Erythroblast (primary cell): ENCODE measurements around the gene IFITM2.
A peak's percentile ranks its signal among the peaks of the same experiment; 100 is the strongest.

Experiments used
- DNase-seq, 2 experiments: peaks; one replicate each; lab custom pipeline; 2025; lab: John Stamatoyannopoulos, UW
- GATA1 ChIP-seq: IDR thresholded peaks from 2 replicates; pipeline ENCODE4 v1.6.1; 2011; ENCODE audit warnings: low read depth, mild to moderate bottlenecking, control low read depth, low read length, moderate library complexity
- POLR2A ChIP-seq: IDR thresholded peaks from 2 replicates; pipeline ENCODE4 v1.6.1; 2011; ENCODE audit warnings: mild to moderate bottlenecking, low read length

Gene IFITM2

GRCh38 chr11:278001-278951 is 29.3 kb upstream of the IFITM2 start, which contains the start of gene NLRP6:
TSS of gene NLRP6 (plus strand) at chr11:278407. CDS start at chr11:278570, 163 bp downstream.
- TF ChIP-seq GATA1: no peak
- no peak for TF ChIP-seq POLR2A
- no peak for DNase-seq

- no peak for TF ChIP-seq GATA1
- TF ChIP-seq POLR2A: no peak
- no peak for DNase-seq
Measured at GRCh38 chr11:279040-279965, 28.3 kb upstream of the IFITM2 start.

- DNase-seq: peak in 1 of 2 experiments; percentile 23
- TF ChIP-seq POLR2A (no peak), GATA1 (no peak)
Measured at GRCh38 chr11:279966-280705, 27.5 kb upstream of the IFITM2 start.

DNA sequence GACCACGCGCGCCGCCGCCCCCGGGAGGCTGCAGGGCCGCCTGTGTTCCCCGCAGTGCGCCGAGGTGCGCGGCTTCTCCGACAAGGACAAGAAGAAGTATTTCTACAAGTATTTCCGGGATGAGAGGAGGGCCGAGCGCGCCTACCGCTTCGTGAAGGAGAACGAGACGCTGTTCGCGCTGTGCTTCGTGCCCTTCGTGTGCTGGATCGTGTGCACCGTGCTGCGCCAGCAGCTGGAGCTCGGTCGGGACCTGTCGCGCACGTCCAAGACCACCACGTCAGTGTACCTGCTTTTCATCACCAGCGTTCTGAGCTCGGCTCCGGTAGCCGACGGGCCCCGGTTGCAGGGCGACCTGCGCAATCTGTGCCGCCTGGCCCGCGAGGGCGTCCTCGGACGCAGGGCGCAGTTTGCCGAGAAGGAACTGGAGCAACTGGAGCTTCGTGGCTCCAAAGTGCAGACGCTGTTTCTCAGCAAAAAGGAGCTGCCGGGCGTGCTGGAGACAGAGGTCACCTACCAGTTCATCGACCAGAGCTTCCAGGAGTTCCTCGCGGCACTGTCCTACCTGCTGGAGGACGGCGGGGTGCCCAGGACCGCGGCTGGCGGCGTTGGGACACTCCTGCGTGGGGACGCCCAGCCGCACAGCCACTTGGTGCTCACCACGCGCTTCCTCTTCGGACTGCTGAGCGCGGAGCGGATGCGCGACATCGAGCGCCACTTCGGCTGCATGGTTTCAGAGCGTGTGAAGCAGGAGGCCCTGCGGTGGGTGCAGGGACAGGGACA is 26.7 kb upstream of the IFITM2 start:
- DNase-seq: no peak
- TF ChIP-seq GATA1 (no peak), POLR2A (no peak)

DNA sequence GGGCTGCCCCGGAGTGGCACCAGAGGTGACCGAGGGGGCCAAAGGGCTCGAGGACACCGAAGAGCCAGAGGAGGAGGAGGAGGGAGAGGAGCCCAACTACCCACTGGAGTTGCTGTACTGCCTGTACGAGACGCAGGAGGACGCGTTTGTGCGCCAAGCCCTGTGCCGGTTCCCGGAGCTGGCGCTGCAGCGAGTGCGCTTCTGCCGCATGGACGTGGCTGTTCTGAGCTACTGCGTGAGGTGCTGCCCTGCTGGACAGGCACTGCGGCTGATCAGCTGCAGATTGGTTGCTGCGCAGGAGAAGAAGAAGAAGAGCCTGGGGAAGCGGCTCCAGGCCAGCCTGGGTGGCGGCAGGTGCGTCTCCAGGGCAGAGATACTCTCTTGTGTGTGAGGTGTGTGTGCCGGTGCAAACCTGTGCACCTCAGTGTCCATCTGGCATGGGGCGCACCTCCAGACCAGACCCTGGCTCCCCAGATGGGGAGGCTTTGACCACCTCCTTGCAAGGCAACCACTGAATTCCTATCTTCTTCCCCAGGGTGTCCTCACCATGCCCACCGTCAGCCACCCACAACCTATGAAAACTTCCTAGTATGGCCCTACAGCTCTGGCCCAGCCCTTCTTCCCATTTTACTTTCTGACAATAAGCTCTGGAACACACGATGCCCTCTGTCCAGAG is 26.0 kb upstream of the IFITM2 start:
- TF ChIP-seq GATA1 (no peak), POLR2A (no peak)

GRCh38 chr11:282171-282570 is 25.4 kb upstream of the IFITM2 start:
- TF ChIP-seq GATA1 (no peak), POLR2A (no peak)
- DNase-seq: no peak

More for the DNA sequence above, 26.0 kb upstream of the IFITM2 start:
- DNase-seq: no peak

- no peak for DNase-seq
- TF ChIP-seq GATA1: no peak
- no peak for TF ChIP-seq POLR2A
Measured at GRCh38 chr11:282630-283360, 24.8 kb upstream of the IFITM2 start.

DNA sequence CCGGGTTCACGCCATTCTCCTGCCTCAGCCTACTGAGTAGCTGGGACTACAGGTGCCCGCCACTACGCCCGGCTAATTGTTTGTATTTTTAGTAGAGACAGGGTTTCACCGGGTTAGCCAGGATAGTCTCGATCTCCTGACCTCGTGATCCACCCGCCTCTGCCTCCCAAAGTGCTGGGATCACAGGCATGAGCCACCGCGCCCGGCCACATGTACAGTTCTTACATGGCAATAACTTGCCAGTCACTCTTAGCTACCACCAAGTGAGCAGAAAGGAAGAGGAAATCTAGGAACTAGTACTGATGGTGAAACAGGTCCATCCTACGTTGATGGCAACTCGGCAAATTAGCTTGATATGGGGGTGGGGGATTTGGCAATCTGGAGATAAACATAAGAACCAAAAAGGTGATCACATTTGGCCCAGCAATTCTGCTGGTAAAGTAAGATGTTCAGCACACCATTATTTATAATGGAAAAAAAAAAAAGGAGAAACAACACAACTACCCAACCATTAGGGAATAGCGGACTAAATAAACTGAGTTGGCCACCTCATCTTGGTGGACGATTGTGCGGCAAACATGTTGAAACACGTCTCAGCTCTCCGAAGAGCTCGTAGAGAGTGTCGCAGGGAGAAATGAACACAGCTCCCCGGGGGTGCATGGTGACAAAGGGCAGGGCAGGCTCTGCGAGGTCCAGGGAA is 24.1 kb upstream of the IFITM2 start:
- DNase-seq: no peak

GRCh38 chr11:284105-285020 is 23.3 kb upstream of the IFITM2 start:
- DNase-seq: no peak
- TF ChIP-seq GATA1 (no peak), POLR2A (no peak)

More for the DNA sequence above, 24.1 kb upstream of the IFITM2 start:
- TF ChIP-seq POLR2A (no peak), GATA1 (no peak)
